ENCODE measurements around the gene B4GALNT3. TPM values are rescaled to one million over a fixed set of nuclear protein-coding genes. Genes with fewer than 3 reads are reported as not detected.
A peak's percentile ranks its signal among the peaks of the same experiment; 100 is the strongest.

The B4GALNT3 gene
- total and polyA plus RNA-seq, 9 donors, result 0.58 to 4.2 (median 1.7) TPM

- H3K4me1 ChIP-seq (ENCODE audit: insufficient read depth), result no peaks in the 10 kb centered on the region
- DNase-seq, result no peak
- H3K36me3 ChIP-seq, result no peaks in the 10 kb centered on the region
- H3K9me3 ChIP-seq, result no peaks in the 10 kb centered on the region
- WGBS, 3 donors, result 70 to 79% (median 72%) methylated on average over 8 of the region's 8 CpGs
- TF ChIP-seq EP300 (IDR thresholded peaks at IDR 0.05), result no peak
- TF ChIP-seq POLR2A (IDR thresholded peaks at IDR 0.05), result no peak
- no peak for TF ChIP-seq CTCF (IDR thresholded peaks at IDR 0.05)
- H3K27ac ChIP-seq, result no peak overlapping the region
- intact Hi-C loops (cut with DNase I), result no loop called here
- H3K27me3 ChIP-seq, result no peaks in the 10 kb centered on the region
- H3K4me3 ChIP-seq, result no peak overlapping the region
These were observed 40.2 kb downstream of the B4GALNT3 start for GRCh38 chr12:499837-500458.

- Histone ChIP-seq H3K4me1 (ENCODE audit: insufficient read depth) (no peaks in the 10 kb centered on the region), H3K9me3 (no peaks in the 10 kb centered on the region), H3K36me3 (no peaks in the 10 kb centered on the region), H3K27ac (no peak overlapping the region), H3K27me3 (no peaks in the 10 kb centered on the region), H3K4me3 (no peak overlapping the region)
- WGBS, 3 donors, result 61 to 66% (median 66%) methylated on average over 14 of the region's 14 CpGs
- peak in 1 of 5 donors; percentile 24 for DNase-seq
- intact Hi-C loops (cut with DNase I), result no loop called here
- TF ChIP-seq POLR2A (IDR thresholded peaks at IDR 0.05) (no peak), CTCF (IDR thresholded peaks at IDR 0.05) (no peak), EP300 (IDR thresholded peaks at IDR 0.05) (no peak)
These were observed 42.1 kb downstream of the B4GALNT3 start for GRCh38 chr12:501722-502447.

- WGBS, 3 donors, result 60 to 66% (median 63%) methylated on average over 7 of the region's 7 CpGs
- TF ChIP-seq EP300 (IDR thresholded peaks at IDR 0.05) (no peak), POLR2A (IDR thresholded peaks at IDR 0.05) (no peak), CTCF (IDR thresholded peaks at IDR 0.05) (no peak)
These were observed 43.5 kb downstream of the B4GALNT3 start for GRCh38 chr12:503111-503761.

GRCh38 chr12:505221-505620 lies 45.5 kb downstream of the B4GALNT3 start:
- no peak for DNase-seq
- intact Hi-C loops (cut with DNase I), result no loop called here
- no peak for TF ChIP-seq EP300 (IDR thresholded peaks at IDR 0.05)
- TF ChIP-seq POLR2A (IDR thresholded peaks at IDR 0.05), result no peak
- no peak for TF ChIP-seq CTCF (IDR thresholded peaks at IDR 0.05)

More at GRCh38 chr12:503111-503761, 43.5 kb downstream of the B4GALNT3 start:
- intact Hi-C loops (cut with DNase I), result no loop called here
- H3K9me3 ChIP-seq, result no peaks in the 10 kb centered on the region
- no peak for DNase-seq
- H3K27ac ChIP-seq, result no peak overlapping the region
- H3K27me3 ChIP-seq, result no peaks in the 10 kb centered on the region
- no peak overlapping the region for H3K4me3 ChIP-seq
- no peaks in the 10 kb centered on the region for H3K4me1 ChIP-seq (ENCODE audit: insufficient read depth)
- no peaks in the 10 kb centered on the region for H3K36me3 ChIP-seq

More at GRCh38 chr12:505221-505620, 45.5 kb downstream of the B4GALNT3 start:
- Histone ChIP-seq H3K36me3 (no peaks in the 10 kb centered on the region), H3K27ac (no peak overlapping the region), H3K4me1 (ENCODE audit: insufficient read depth) (no peaks in the 10 kb centered on the region), H3K9me3 (no peaks in the 10 kb centered on the region), H3K4me3 (no peak overlapping the region), H3K27me3 (no peaks in the 10 kb centered on the region)
- 95 to 100% (median 95%) methylated on average over 4 of the region's 4 CpGs for WGBS, 3 donors

Data from ovary (tissue), 9 donors.